Measurements from ENCODE around the gene CENPN. TPM values are rescaled to one million over a fixed set of nuclear protein-coding genes. Genes with fewer than 3 reads are reported as not detected.
A peak's percentile ranks its signal among the peaks of the same experiment; 100 is the strongest.

Gene CENPN
- total and polyA plus RNA-seq, 2 of the 13 experiments (the other 11 are each of a cell fraction or from before 2014, with no cell fraction given): 29.7 to 129 TPM

DNA sequence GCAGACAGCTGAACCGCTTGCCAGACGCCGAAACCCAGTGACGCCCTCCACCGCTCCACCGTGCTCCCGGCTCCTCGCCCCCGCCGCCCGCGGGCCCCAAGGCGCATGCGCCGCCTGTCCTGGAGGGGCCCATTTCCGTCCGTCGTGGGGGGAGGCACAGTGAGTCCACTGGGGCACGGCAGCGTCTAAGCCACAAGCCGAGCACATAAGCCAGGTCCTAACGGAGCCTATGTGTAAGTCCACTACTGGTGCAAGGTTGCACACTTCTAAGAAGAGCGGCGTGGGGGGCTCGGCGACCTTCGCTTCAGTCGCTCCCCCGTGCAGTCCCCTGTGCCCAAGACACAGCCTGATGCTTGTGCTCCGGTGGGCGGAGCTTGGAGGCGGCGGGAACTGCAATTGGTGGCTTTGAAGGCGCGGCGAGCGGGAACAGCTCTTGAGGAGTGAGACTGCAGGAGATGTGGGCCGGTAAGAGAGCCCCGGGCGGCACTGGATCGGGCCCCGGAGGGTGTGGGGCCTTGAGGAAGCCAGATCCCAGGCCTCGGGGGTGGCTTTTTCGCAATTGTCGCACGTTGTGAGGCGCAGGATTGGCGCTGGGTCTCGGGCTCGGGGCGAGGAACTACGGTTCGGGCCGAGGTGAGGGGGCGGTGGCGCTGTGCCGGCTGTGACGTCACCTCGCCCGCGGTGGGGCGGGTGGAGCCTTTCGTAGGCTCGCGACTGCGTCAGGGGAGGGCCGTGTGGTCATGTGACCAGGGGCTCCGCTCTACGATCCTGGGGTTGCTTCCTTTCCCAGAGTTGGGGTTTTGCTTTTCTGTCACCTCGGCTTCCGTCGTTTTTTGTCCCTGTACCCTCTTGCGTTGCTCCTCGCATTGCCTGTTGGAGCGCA lies at the start of gene CENPN, which contains the start of gene CMC2 (continued):
- TF ChIP-seq, protein P1, sequence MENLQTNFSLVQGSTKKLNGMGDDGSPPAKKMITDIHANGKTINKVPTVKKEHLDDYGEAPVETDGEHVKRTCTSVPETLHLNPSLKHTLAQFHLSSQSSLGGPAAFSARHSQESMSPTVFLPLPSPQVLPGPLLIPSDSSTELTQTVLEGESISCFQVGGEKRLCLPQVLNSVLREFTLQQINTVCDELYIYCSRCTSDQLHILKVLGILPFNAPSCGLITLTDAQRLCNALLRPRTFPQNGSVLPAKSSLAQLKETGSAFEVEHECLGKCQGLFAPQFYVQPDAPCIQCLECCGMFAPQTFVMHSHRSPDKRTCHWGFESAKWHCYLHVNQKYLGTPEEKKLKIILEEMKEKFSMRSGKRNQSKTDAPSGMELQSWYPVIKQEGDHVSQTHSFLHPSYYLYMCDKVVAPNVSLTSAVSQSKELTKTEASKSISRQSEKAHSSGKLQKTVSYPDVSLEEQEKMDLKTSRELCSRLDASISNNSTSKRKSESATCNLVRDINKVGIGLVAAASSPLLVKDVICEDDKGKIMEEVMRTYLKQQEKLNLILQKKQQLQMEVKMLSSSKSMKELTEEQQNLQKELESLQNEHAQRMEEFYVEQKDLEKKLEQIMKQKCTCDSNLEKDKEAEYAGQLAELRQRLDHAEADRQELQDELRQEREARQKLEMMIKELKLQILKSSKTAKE (CRISPR knock-in tag; IDR thresholded peaks at IDR 0.05; ENCODE audit: borderline replicate concordance): peak; percentile 71; the same call in 1 of the 2 replicates
- TF ChIP-seq ZSCAN29 (CRISPR knock-in tag; conservative IDR thresholded peaks at IDR 0.05) (peak; percentile 43), ZNF331 (CRISPR knock-in tag; IDR thresholded peaks at IDR 0.05) (peak; percentile 31; the same call in 1 of the 2 replicates), MAFF (IDR thresholded peaks at IDR 0.05; ENCODE audit: low read depth, low read length) (peak; percentile 10; the same call in 1 of the 2 replicates), ZNF256 (CRISPR knock-in tag; conservative IDR thresholded peaks at IDR 0.05) (peak; percentile 77), ZNF781 (CRISPR knock-in tag; IDR thresholded peaks at IDR 0.05; ENCODE audit: borderline replicate concordance, not compliant biosample characterization) (peak; percentile 75), ZNF234 (CRISPR knock-in tag; conservative IDR thresholded peaks at IDR 0.05) (peak; percentile 63; the same call in 1 of the 2 replicates), MED1 (CRISPR knock-in tag; IDR thresholded peaks at IDR 0.05) (peak; percentile 84), MEIS1 (CRISPR knock-in tag; IDR thresholded peaks at IDR 0.05; ENCODE audit: borderline replicate concordance) (peak; percentile 95), FOSL1 (CRISPR knock-in tag; IDR thresholded peaks at IDR 0.05; ENCODE audit: borderline replicate concordance) (no peak; the same call in 1 of the 2 replicates), ZNF749 (CRISPR knock-in tag; IDR thresholded peaks at IDR 0.05; ENCODE audit: borderline replicate concordance) (peak; percentile 95), ZNF251 (CRISPR knock-in tag; IDR thresholded peaks at IDR 0.05) (no peak), RBFOX2 (IDR thresholded peaks at IDR 0.05; ENCODE audit: low read depth, low read length) (peak; percentile 88), RCOR2 (CRISPR knock-in tag; IDR thresholded peaks at IDR 0.05) (no peak), NKX3-1 (CRISPR knock-in tag; IDR thresholded peaks at IDR 0.05) (peak; percentile 75), TARDBP (CRISPR knock-in tag; IDR thresholded peaks at IDR 0.05) (peak; percentile 84), ZKSCAN8 (CRISPR knock-in tag; IDR thresholded peaks at IDR 0.05; ENCODE audit: borderline replicate concordance) (peak; percentile 60; the same call in 1 of the 2 replicates), SYNCRIP (IDR thresholded peaks at IDR 0.05; ENCODE audit: insufficient read depth, low read depth, low read length) (no peak), ZNF75D (CRISPR knock-in tag; IDR thresholded peaks at IDR 0.05; ENCODE audit: borderline replicate concordance) (no peak), MIER3 (CRISPR knock-in tag; IDR thresholded peaks at IDR 0.05; ENCODE audit: borderline replicate concordance) (peak; percentile 87; the same call in 1 of the 2 replicates)
- TF ChIP-seq, protein P2, sequence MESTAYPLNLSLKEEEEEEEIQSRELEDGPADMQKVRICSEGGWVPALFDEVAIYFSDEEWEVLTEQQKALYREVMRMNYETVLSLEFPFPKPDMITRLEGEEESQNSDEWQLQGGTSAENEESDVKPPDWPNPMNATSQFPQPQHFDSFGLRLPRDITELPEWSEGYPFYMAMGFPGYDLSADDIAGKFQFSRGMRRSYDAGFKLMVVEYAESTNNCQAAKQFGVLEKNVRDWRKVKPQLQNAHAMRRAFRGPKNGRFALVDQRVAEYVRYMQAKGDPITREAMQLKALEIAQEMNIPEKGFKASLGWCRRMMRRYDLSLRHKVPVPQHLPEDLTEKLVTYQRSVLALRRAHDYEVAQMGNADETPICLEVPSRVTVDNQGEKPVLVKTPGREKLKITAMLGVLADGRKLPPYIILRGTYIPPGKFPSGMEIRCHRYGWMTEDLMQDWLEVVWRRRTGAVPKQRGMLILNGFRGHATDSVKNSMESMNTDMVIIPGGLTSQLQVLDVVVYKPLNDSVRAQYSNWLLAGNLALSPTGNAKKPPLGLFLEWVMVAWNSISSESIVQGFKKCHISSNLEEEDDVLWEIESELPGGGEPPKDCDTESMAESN (CRISPR knock-in tag; conservative IDR thresholded peaks at IDR 0.05): peak; percentile 78; the same call in 1 of the 2 replicates
- TF ChIP-seq, protein P3, sequence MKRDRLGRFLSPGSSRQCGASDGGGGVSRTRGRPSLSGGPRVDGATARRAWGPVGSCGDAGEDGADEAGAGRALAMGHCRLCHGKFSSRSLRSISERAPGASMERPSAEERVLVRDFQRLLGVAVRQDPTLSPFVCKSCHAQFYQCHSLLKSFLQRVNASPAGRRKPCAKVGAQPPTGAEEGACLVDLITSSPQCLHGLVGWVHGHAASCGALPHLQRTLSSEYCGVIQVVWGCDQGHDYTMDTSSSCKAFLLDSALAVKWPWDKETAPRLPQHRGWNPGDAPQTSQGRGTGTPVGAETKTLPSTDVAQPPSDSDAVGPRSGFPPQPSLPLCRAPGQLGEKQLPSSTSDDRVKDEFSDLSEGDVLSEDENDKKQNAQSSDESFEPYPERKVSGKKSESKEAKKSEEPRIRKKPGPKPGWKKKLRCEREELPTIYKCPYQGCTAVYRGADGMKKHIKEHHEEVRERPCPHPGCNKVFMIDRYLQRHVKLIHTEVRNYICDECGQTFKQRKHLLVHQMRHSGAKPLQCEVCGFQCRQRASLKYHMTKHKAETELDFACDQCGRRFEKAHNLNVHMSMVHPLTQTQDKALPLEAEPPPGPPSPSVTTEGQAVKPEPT (CRISPR knock-in tag; IDR thresholded peaks at IDR 0.05; ENCODE audit: low read depth): peak; percentile 45; the same call in 1 of the 2 replicates

Data from HepG2 (cell line).